NCI-H2171 treated with DMSO at 0.1 percent for 48 hours (cell line): Measurements from ENCODE around the gene MGAT4B.
"Not testable (repeated sequence)": the region's sequence is repeated elsewhere in the genome, so short reads cannot be mapped to it uniquely, and the experiment has no call there.

ENCODE experiments used
- DNase-seq: peaks from one replicate; lab custom pipeline; 2025; lab: John Stamatoyannopoulos, UW

Gene MGAT4B

DNA sequence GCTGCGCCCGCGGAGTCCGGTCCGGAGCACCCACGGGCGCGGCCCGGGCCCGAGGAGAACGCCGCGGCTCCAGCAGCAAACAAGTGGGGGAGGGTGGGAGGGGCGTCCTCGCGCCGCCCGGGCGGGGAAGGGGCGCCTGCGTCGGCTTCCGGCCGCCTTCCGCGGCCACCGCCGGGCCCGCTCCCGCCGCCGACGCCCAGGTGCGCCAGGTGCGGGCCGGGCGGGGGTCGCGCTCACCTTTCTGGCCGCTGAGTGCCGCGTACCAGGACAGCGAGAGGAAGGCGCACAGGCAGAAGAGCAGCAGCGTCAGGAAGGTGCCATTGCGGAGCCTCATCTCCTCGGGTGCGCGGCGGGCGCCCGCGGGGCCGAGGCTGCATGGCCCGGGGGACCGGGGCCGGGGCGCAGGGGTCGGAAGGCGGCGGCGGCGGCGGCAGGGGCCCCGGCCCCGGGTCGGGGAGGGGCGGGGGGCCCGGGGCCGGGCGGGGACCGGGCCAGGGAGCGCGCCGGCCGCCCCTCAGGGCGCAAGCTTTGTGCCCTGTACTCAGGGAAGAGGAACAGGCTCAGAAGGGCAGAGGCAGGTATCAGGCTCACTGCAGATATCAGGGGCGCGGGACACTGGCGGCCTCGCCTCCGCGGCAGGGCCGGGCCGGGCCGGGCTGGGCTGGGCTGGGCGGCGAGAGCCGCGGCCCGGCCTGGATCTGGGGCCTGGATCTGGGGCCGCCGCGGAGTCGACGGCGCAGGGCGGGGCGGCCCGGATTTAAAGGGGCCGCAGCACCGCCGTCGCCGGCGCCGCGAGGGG, at the start of gene MGAT4B:
TSS of gene MGAT4B (minus strand) at position 617 of the 799 bp plus-strand sequence. CDS start at position 334, 283 bp downstream.
- peak; percentile 24 for DNase-seq

DNA sequence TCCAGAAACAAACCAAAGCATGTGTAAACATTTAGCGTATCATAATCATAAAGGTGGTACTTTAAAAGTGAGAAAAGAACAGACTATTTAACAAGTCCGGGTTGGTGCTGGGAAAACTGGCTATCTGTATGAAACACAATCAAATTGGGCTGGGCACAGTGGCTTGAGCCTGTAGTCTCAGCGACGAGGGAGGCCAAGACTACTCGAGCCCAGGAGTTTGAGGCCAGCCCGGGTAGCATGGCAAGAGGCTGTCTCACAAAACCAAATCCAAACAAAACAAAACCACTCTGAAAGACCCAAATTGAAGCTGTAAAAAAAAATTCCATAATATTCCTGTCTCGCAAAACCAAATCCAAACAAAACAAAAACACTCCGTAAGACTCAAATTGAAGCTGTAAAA, 47.7 kb upstream of the MGAT4B start:
- DNase-seq = no peak

- DNase-seq = no peak
Measured at GRCh38 chr5:179852993-179853547, 46.4 kb upstream of the MGAT4B start.

DNA sequence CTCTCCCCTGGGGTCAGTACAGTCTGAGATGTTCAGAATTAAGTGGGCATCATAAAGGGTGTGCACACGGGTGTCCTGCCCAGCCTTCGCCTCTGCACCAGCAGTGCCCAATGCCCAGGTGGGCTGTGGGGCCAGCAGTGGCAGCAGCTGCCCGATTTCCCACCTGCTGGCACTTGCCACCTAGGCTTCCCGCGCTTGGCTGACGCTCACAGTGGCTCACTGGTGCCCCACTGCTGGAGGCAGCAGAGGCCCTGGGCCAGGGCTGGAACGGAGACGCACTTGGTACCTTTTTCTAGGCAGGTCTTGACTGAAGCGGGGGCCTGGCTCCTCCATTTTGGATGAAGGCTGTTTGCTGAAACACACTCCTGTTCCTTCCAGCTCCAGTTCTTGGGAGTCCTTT, 35.0 kb upstream of the MGAT4B start:
- no peak for DNase-seq

DNA sequence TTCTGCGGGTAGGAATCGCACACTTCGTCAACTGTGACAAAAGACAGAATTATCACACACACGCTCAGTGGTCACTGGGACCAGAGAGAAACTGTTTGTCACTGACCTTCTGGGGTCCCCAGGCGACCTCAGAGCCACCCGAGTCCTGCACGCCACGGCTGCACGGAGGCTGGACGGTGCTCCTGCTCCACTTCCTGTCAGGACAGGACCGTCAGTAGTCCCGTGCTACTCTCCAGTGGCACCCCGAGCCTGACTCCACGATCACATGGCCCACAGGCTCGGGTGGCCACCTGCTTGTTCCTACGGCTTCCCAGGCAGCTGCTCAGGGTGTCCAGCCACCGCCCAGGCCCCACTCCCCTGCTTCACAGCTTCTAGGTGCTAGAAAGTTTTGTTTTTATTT, 34.1 kb upstream of the MGAT4B start:
- no peak for DNase-seq

DNA sequence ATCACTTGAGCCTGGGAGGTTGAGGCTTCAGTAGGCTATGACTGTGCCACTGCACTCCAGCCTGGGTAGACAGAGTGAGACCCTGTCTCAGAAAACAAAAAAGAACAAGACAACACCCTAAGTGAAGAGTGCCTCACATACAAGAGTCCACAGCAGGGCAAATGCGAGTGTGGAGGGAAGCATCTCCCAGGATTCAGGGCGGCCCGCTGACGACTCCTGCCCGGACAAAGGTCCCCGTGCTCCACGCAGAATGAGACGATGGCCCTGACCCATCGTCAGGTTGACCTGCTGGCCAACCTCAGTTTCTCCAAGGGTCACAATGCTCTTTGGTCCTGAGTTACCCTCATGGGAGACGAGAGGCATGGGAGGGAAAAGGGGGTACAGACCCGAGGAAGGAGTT, 33.7 kb upstream of the MGAT4B start:
- no peak for DNase-seq

DNA sequence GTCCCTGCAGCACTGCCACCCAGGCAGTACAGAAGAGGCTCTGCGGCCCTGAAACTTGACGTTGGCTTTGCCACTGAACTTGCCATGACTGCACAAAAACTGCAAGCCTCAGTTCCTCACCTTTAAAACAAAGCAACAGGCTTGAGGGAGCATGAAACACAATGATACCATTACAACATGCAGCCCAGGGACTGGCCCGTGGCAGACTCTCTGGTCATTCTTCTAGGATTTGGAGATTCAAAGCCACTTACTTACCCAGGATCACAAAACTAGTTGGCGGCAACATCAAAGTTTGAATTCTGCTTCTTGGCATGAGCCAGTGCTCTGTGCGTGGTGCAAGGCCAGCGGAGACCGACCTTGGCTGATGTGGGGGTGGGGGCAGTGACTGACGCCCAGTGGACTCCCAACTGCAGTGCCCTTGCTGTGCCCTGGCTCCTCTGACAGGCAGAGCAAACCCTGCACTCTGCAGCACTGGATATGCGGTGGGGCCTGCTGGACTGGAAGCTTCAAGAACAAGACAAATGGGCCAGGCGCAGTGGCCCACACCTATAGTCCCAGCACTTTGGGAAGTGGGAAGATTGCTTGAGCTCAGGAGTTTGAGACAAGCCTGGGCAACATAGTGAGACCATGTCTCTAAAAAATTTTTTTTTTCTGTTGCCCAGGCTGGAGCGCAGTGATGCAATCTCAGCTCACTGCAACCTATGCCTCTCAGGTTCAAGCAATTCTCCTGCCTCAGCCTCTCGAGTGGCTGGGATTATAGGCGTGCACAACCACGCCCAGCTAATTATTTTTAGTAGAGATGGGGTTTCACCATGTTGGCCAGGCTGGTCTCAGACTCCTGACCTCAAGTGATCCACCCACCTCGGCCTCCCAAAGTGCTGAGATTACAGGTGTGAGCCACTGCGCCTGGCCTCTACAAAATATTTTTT, 32.9 kb upstream of the MGAT4B start:
- DNase-seq = no peak

- no peak for DNase-seq
Measured at GRCh38 chr5:179837076-179838011, 30.7 kb upstream of the MGAT4B start.

DNA sequence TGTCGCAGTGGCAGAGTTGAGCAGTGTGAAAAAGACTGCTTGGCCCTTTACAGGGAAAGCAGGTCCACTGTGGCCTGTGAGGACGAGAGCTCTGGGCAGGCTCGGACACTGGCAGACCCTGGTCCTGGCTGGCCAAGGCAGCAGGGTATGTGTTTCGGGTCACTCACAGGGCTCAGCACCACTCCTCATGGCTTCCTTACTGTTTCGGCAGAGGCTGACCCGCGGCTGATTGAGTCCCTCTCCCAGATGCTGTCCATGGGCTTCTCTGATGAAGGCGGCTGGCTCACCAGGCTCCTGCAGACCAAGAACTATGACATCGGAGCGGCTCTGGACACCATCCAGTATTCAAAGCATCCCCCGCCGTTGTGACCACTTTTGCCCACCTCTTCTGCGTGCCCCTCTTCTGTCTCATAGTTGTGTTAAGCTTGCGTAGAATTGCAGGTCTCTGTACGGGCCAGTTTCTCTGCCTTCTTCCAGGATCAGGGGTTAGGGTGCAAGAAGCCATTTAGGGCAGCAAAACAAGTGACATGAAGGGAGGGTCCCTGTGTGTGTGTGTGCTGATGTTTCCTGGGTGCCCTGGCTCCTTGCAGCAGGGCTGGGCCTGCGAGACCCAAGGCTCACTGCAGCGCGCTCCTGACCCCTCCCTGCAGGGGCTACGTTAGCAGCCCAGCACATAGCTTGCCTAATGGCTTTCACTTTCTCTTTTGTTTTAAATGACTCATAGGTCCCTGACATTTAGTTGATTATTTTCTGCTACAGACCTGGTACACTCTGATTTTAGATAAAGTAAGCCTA, 29.8 kb upstream of the MGAT4B start:
- DNase-seq = no peak

GRCh38 chr5:179834871-179835270, 28.2 kb upstream of the MGAT4B start:
- DNase-seq = not testable (repeated sequence)

DNA sequence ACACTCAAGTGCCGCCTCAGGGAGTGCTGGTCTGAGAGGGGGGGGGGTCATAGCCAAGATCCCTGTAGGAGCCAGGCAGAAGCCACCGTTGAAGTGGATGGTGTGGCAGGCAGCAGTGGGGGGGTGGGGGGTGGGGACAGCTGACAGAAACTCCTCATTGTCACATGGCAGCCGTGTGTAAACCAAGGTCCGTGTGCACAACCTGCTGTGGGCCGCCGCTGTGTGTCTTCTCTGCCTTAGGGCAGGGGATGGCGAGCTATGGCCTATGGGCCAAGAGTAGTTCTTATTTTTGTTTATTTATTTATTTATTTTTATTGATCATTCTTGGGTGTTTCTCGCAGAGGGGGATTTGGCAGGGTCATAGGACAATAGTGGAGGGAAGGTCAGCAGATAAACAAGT, 27.5 kb upstream of the MGAT4B start:
- no peak for DNase-seq

DNA sequence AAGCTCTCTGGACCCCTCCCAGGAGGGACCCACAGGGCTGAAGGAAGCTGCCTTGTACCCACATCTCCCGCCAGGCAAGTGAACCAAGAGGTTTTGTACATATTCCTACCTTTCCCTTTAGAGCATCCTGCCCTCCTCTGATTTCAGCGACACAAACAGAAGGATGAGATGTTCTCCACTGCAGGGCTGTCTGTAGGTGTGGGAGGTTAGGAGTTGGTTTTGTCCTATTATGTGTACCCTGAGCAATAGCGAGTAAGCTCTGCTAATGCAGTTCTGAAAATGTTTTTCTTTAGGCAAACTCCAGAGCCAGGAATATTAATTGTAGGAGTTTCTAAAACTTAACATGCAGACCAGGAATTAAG, 27.0 kb upstream of the MGAT4B start:
- DNase-seq = no peak

DNA sequence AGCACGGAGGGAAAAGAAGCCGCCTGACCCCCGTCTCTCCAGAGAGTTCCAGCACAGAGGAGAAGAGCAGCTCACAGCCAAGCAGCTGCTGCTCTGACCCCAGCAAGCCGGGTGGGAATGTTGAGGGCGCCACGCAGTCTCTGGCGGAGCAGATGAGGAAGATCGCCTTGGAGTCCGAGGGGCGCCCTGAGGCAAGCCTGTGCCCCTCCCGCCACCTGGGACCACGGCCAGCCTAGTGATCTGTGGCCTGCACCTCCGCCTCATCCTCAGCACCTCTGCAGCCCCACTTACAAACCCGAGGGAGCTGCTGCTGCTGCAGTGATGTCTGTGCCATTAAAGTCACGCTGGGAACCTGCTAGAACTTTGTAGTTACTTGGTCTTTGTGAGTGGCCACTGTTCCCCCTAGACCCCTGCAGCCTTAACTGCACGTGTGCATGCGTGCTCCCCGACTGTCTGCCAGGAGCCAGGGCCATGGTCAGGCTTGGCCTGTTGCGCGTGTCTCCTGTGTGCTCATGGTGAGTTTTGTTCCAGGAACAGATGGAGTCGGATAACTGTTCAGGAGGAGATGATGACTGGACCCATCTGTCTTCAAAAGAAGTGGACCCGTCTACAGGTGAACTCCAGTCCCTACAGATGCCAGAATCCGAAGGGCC, 26.5 kb upstream of the MGAT4B start:
- no peak for DNase-seq

DNA sequence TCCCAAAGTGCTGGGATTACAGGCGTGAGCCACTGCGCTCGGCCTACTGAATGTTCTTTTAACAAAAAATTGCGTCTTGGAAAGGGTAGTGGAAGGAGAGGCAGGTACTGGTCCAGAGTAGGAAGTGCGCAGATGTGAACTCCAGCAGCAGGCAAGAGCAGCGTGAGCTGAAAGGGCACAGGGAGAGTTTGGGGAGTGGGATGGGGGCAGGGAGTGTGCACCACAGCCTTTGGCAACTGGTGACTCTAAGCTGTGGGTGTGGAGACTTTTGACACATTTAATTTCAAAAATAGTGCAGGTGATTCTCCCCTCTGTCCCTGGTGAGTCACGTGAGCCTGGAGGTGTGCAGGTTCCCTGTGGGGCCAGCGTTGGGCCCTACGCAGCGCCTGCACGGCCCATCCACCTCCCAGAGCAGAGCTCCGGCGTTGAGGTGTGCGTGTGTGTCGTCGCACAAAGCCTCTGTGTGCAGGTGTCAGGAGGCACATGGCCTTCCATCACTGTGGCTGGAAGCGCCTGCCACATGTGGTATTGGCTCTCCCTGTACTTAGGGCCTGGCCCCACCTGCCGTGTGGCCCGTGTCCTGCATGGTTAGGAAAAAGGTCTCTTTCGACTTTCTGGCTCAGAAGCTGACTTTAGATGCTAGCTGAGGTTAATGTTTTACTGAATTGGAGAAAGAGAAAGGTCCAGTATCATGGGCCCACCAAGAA, 25.5 kb upstream of the MGAT4B start:
- DNase-seq = no peak

DNA sequence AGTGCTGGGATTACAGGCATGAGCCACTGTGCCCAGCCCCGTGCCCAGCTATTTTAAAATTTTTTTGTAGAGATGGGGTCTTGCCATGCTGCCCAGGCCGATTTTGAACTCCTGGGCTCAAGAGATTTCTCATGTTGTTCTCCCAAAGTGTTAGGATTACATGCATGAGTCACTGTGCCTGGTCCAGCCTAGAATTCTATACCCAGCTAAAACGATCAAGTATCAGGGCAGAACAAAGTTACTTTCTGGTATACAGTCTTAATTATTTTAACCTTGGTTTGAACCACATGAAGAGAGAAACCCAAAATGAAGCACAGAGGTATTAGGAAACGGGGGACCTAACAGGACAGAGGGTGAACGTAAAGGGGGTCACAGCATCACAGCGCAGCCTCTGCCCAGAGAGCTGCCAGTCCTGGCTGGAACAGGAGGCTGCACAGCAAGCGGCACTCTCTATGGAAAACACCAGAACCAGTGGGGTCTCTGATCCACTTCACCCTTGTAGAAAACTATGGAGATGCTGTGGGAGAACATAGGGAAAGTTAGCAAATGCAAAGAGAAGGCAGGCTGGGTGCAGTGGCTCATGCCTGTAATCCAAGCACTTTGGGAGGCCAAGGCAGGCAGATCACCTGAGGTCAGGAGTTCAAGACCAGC, 24.3 kb upstream of the MGAT4B start:
- no peak for DNase-seq

- no peak for DNase-seq
Measured at GRCh38 chr5:179829732-179830435, 23.2 kb upstream of the MGAT4B start.

DNA sequence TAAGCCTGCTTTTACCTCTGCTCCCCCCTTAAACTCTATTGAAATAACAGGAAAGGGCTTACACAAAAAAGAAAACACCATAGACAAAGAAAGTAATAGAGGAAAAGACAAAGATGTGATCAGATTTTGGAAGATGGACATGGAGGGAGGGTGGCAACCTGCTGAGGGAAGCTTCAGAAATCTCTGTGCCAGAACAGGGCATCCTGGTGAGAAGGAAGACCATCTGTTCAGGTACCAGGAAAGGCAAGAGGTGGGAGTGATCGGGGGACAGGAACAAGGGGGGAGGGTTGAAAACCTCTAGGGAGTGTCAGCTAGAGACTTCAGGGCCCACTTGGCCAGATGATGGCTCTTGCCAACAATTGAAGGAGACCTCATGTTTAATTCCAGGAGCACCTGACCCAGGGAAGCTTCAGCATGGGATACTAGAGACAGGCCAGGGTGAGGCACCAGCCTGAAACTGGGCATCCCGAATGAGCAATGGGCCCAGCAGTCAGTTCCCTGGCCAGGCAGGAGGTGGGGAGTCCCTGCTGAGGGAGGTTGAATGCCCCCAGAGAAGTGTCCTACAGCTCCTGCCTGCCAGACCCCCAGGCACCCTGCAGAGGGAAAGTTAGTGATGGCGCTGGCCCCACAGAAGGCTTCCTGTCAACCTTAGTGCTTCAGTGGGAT, 22.2 kb upstream of the MGAT4B start:
- peak; percentile 27 for DNase-seq

DNA sequence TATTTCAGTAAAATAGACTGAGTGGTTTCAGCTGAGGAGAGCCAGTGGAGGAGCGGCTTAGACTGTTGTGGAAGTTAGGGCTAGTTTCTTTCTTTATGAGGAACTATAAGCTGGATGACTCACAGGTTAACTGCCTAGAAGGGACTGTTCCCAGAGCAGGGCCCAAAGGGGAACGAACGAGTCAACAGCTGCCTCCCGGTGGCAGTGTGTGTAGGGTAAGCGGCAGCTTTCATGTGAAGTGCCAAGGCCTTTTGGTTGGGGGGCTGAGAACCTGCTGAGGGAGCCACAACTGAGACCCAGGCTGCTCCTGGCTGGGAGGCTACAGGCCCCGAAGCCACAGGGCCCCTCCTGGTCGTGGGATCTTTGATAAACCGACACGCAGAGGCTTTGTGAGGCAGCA, 21.0 kb upstream of the MGAT4B start:
- DNase-seq = no peak
